Keratinocyte (primary cell): Measurements from ENCODE around the gene MVP.

Source experiments
- CTCF ChIP-seq, 3 experiments: IDR thresholded peaks in 1 of 3; conservative IDR thresholded peaks in 1 of 3; optimal IDR thresholded peaks in 1 of 3; 2 replicates in 2 of 3; 3 replicates in 1 of 3; pipeline versions ENCODE3 to v1.5.1; 2011; ENCODE audit warnings: low read length in 3 of 3, mild to moderate bottlenecking in 3 of 3, moderate library complexity in 2 of 3, control low read depth in 1 of 3, inconsistent platforms in 1 of 3; ENCODE audit not compliant: insufficient read depth in 2 of 3; ENCODE audit errors: extremely low read depth in 1 of 3
- EZH2 ChIP-seq: IDR thresholded peaks from one replicate; pipeline ENCODE4 v1.6.1; 2012; ENCODE audit warnings: inconsistent platforms, mild to moderate bottlenecking, low read length, moderate library complexity

- TF ChIP-seq CTCF (optimal IDR thresholded peaks at IDR 0.05 in 1 of 3, IDR thresholded peaks at IDR 0.05 in 1 of 3, conservative IDR thresholded peaks at IDR 0.05 in 1 of 3; ENCODE audit: extremely low read depth in 1 of 3, insufficient read depth in 2 of 3, low read length in 3 of 3) (peak; percentile 73 to 89 (median 74)), EZH2 (no peak)
These were observed 29.9 kb upstream of the MVP start, which contains the start of gene KIF22 for GRCh38 chr16:29790183-29790948.
